K562 (cell line): ENCODE data around the gene REEP2. TPM values are rescaled to one million over a fixed set of nuclear protein-coding genes. Genes with fewer than 3 reads are reported as not detected.

Source experiments
- CHD1 ChIP-seq: fragments of 200-600 bp; sonication (generic); IDR thresholded peaks from one replicate; pipeline ENCODE4 v1.6.1; 2012; ENCODE audit warnings: mild to moderate bottlenecking, moderate library complexity, low read length, inconsistent platforms
- ETV1 ChIP-seq: fragments of 450-650 bp; conservative IDR thresholded peaks from 2 replicates; pipeline ENCODE4 v1.6.1; 2016; ENCODE audit warnings: missing genetic modification characterization, control low read depth, low read depth, missing compliant biosample characterization
- FOXA1 ChIP-seq: fragments of 450-650 bp; IDR thresholded peaks from 2 replicates; pipeline ENCODE4 v1.6.1; 2016; ENCODE audit warnings: mild to moderate bottlenecking, borderline replicate concordance
- LEF1 ChIP-seq: fragments of 450-650 bp; IDR thresholded peaks from 2 replicates; pipeline ENCODE4 v1.6.1; 2016; ENCODE audit warnings: mild to moderate bottlenecking
- MAFK ChIP-seq: IDR thresholded peaks from 2 replicates; pipeline ENCODE4 v1.6.1; 2011; ENCODE audit warnings: low read length, improper control_type of control experiment
- NFIC ChIP-seq: fragments of 450-650 bp; IDR thresholded peaks from 2 replicates; pipeline ENCODE4 v1.6.1; 2017; ENCODE audit warnings: mild to moderate bottlenecking, inconsistent platforms
- PCBP2 ChIP-seq: fragments of 200-400 bp; formaldehyde crosslinking; IDR thresholded peaks from 2 replicates; pipeline ENCODE4 v1.6.1; 2018; ENCODE audit warnings: low read length, low read depth, mild to moderate bottlenecking, moderate library complexity; ENCODE audit not compliant: poor library complexity, severe bottlenecking
- SAFB ChIP-seq: fragments of 200-400 bp; formaldehyde crosslinking; IDR thresholded peaks from 2 replicates; pipeline ENCODE4 v1.6.1; 2017; ENCODE audit warnings: low read depth, low read length, borderline replicate concordance
- SMAD1 ChIP-seq: fragments of 150-350 bp; IDR thresholded peaks from 2 replicates; pipeline ENCODE4 v1.6.1; 2014; ENCODE audit warnings: low read length, low read depth; ENCODE audit not compliant: partially characterized antibody
- SMAD4 ChIP-seq: fragments of 250-450 bp; sonication (Bioruptor Pico); conservative IDR thresholded peaks from 2 replicates; pipeline ENCODE4 v1.8.0; 2021; ENCODE audit warnings: inconsistent platforms, mild to moderate bottlenecking, moderate library complexity
- ZNF3 ChIP-seq: fragments of 250-450 bp; sonication (Bioruptor Pico); IDR thresholded peaks from 2 replicates; pipeline ENCODE4 v1.5.0; 2021; ENCODE audit warnings: mild to moderate bottlenecking, moderate library complexity
- ZNF408 ChIP-seq: fragments of 250-450 bp; sonication (Bioruptor Pico); IDR thresholded peaks from 2 replicates; pipeline ENCODE4 v1.4.0; 2020; ENCODE audit warnings: low read depth, mild to moderate bottlenecking, moderate library complexity
- ZNF584 ChIP-seq: fragments of 200-800 bp; sonication (Bioruptor generic); IDR thresholded peaks from 2 replicates; pipeline ENCODE4 v1.6.1; 2016; ENCODE audit warnings: low read depth, mild to moderate bottlenecking, missing genetic modification characterization, missing compliant biosample characterization
- polyA plus RNA-seq, 8 experiments: library from polyadenylated mRNA; depleted of rRNA in 4 of 8; stranded (reverse) in 5 of 8; unstranded in 3 of 8; fragments of >200 nt; fragmentation: Nextera tagmentation in 2 of 8; fragmentation: Illumina TruSeq in 1 of 8; extraction: Ambion mirVana in 2 of 8; extraction: Trizol in 1 of 8; gene quantifications; 2 replicates each; pipeline versions ENCODE4 v1.2.1 to v1.2.3, GENCODE V29; 2011 to 2014; ENCODE audit warnings: inconsistent platforms in 1 of 8, missing spikeins in 1 of 8
- total RNA-seq, 7 experiments: library from RNA; depleted of rRNA in 6 of 7; stranded (reverse); fragments of >200 nt in 6 of 7; fragmentation: Illumina TruSeq in 2 of 7; extraction: Trizol in 2 of 7; gene quantifications; 2 replicates each; pipeline versions ENCODE4 v1.2.1 to v1.2.3, GENCODE V29; 2011 to 2021; ENCODE audit warnings: low replicate concordance in 1 of 7
- TF ChIP-seq, protein P1 (sequence below), 2 experiments: IDR thresholded peaks; 2 replicates each; pipeline ENCODE4 v1.6.1; 2012; ENCODE audit warnings: improper control_type of control experiment in 2 of 2, low read depth in 2 of 2, low read length in 2 of 2, borderline replicate concordance in 1 of 2
- TF ChIP-seq, protein P2 (sequence below): fragments of 450-650 bp; IDR thresholded peaks from 2 replicates; pipeline ENCODE4 v1.6.1; 2018; ENCODE audit not compliant: partially characterized antibody
- TF ChIP-seq, protein P3 (sequence below): sonication (generic); formaldehyde crosslinking; IDR thresholded peaks from 2 replicates; pipeline ENCODE4 v1.9.0; 2022; ENCODE audit warnings: mild to moderate bottlenecking, missing genetic modification reagents
- TF ChIP-seq, protein P4 (sequence below): sonication (generic); formaldehyde crosslinking; IDR thresholded peaks from 2 replicates; pipeline ENCODE4 v1.8.1; 2022; ENCODE audit warnings: missing genetic modification reagents
- TF ChIP-seq, protein P5 (sequence below): sonication (generic); formaldehyde crosslinking; IDR thresholded peaks from 2 replicates; pipeline ENCODE4 v1.8.1; 2022; ENCODE audit warnings: missing genetic modification reagents

REEP2 gene
- total and polyA plus RNA-seq, 9 of the 15 experiments (the other 6 are each of a cell fraction or from before 2014, with no cell fraction given) = 0.03 to 1.1 (median 0.12) TPM; not detected in 1

DNA sequence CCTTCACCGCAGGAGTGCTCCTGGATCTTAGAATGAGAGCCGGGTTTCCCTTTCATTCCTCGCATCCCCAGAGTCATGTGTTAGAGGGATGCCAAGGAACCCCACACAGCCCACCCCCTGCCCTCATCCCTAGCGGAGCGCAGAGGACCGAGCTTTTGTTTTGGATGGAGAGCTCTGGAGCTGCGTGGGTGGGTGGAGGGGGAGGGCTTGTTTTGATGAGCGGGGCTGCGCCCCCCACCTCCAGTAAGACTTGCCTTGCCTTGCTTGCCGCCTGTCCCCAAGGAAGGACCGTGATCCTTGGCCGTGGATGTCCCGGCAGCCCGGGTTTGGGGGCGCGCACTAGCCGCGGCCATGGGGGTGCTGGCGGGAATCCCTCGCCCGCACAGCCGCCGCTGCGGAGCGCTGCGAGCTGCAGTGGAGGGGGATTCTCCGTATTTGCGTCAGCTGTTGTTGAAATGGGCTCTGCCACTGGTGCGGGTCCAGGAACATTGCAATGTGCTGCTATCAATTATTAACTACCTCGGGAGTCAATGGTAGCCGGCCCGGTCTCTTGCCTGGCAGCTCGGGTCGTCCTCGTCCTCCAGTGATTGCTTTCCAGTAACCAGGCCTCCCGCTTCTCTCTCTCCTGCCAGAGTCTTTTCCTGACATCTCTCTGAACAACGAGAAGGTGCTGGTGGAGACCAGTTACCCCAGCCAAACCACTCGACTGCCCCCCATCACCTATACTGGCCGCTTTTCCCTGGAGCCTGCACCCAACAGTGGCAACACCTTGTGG is 27.5 kb downstream of the REEP2 start (continued):
- TF ChIP-seq, protein P1, sequence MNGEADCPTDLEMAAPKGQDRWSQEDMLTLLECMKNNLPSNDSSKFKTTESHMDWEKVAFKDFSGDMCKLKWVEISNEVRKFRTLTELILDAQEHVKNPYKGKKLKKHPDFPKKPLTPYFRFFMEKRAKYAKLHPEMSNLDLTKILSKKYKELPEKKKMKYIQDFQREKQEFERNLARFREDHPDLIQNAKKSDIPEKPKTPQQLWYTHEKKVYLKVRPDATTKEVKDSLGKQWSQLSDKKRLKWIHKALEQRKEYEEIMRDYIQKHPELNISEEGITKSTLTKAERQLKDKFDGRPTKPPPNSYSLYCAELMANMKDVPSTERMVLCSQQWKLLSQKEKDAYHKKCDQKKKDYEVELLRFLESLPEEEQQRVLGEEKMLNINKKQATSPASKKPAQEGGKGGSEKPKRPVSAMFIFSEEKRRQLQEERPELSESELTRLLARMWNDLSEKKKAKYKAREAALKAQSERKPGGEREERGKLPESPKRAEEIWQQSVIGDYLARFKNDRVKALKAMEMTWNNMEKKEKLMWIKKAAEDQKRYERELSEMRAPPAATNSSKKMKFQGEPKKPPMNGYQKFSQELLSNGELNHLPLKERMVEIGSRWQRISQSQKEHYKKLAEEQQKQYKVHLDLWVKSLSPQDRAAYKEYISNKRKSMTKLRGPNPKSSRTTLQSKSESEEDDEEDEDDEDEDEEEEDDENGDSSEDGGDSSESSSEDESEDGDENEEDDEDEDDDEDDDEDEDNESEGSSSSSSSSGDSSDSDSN (IDR thresholded peaks at IDR 0.05; ENCODE audit: borderline replicate concordance in 1 of 2, low read depth in 2 of 2, low read length in 2 of 2) = no peak
- TF ChIP-seq LEF1 (0 out of 2 replicates have a peak, but pooled peaks have one; percentile 32), FOXA1 (no peak), SMAD1 (peak; percentile 29), CHD1 (peak; percentile 85), ZNF584 (CRISPR knock-in tag) (0 out of 2 replicates have a peak, but pooled peaks have one; percentile 14), PCBP2 (peak; percentile 67), SMAD4 (CRISPR knock-in tag) (no peak), MAFK (no peak), ZNF3 (no peak), ZNF408 (CRISPR knock-in tag) (no peak), NFIC (peak; percentile 23), ETV1 (no peak), SAFB (no peak)
- TF ChIP-seq, protein P2, sequence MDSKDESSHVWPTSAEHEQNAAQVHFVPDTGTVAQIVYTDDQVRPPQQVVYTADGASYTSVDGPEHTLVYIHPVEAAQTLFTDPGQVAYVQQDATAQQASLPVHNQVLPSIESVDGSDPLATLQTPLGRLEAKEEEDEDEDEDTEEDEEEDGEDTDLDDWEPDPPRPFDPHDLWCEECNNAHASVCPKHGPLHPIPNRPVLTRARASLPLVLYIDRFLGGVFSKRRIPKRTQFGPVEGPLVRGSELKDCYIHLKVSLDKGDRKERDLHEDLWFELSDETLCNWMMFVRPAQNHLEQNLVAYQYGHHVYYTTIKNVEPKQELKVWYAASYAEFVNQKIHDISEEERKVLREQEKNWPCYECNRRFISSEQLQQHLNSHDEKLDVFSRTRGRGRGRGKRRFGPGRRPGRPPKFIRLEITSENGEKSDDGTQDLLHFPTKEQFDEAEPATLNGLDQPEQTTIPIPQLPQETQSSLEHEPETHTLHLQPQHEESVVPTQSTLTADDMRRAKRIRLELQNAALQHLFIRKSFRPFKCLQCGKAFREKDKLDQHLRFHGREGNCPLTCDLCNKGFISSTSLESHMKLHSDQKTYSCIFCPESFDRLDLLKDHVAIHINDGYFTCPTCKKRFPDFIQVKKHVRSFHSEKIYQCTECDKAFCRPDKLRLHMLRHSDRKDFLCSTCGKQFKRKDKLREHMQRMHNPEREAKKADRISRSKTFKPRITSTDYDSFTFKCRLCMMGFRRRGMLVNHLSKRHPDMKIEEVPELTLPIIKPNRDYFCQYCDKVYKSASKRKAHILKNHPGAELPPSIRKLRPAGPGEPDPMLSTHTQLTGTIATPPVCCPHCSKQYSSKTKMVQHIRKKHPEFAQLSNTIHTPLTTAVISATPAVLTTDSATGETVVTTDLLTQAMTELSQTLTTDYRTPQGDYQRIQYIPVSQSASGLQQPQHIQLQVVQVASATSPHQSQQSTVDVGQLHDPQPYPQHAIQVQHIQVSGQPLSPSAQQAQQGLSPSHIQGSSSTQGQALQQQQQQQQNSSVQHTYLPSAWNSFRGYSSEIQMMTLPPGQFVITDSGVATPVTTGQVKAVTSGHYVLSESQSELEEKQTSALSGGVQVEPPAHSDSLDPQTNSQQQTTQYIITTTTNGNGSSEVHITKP = no peak
- TF ChIP-seq, protein P3, sequence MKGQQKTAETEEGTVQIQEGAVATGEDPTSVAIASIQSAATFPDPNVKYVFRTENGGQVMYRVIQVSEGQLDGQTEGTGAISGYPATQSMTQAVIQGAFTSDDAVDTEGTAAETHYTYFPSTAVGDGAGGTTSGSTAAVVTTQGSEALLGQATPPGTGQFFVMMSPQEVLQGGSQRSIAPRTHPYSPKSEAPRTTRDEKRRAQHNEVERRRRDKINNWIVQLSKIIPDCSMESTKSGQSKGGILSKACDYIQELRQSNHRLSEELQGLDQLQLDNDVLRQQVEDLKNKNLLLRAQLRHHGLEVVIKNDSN (CRISPR knock-in tag) = 0 out of 2 replicates have a peak, but pooled peaks have one; percentile 4
- TF ChIP-seq, protein P4, sequence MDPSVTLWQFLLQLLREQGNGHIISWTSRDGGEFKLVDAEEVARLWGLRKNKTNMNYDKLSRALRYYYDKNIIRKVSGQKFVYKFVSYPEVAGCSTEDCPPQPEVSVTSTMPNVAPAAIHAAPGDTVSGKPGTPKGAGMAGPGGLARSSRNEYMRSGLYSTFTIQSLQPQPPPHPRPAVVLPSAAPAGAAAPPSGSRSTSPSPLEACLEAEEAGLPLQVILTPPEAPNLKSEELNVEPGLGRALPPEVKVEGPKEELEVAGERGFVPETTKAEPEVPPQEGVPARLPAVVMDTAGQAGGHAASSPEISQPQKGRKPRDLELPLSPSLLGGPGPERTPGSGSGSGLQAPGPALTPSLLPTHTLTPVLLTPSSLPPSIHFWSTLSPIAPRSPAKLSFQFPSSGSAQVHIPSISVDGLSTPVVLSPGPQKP = no peak
- TF ChIP-seq, protein P5, sequence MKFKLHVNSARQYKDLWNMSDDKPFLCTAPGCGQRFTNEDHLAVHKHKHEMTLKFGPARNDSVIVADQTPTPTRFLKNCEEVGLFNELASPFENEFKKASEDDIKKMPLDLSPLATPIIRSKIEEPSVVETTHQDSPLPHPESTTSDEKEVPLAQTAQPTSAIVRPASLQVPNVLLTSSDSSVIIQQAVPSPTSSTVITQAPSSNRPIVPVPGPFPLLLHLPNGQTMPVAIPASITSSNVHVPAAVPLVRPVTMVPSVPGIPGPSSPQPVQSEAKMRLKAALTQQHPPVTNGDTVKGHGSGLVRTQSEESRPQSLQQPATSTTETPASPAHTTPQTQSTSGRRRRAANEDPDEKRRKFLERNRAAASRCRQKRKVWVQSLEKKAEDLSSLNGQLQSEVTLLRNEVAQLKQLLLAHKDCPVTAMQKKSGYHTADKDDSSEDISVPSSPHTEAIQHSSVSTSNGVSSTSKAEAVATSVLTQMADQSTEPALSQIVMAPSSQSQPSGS = no peak
